RWPE2 (cell line): ENCODE data around the gene NPEPL1.

Experiments
- ATAC-seq: fragments of 200-7000 bp; cut with Tn5 transposase; 3 replicates; pipeline ENCODE4 v1.9.1; 2021; ENCODE audit warnings: low read depth
- DNase-seq: peaks from one replicate; pipeline ENCODE4 v3.0.0-alpha.2; 2020; ENCODE audit warnings: low spot score
- H3K27ac ChIP-seq: fragments of 450-650 bp; 2 replicates; pipeline ENCODE4 v1.5.1; 2017; ENCODE audit warnings: mild to moderate bottlenecking; ENCODE audit not compliant: poor library complexity, severe bottlenecking
- H3K27me3 ChIP-seq: fragments of 250-450 bp; sonication (Bioruptor Pico); 2 replicates; pipeline ENCODE4 v1.5.1; 2021; ENCODE audit warnings: mild to moderate bottlenecking, moderate library complexity; ENCODE audit not compliant: insufficient read depth, poor library complexity, severe bottlenecking
- H3K36me3 ChIP-seq: fragments of 250-450 bp; sonication (Bioruptor Pico); 2 replicates; pipeline ENCODE4 v1.5.1; 2020; ENCODE audit warnings: low read depth, mild to moderate bottlenecking, moderate library complexity
- H3K4me1 ChIP-seq: fragments of 250-450 bp; sonication (Bioruptor Pico); 2 replicates; pipeline ENCODE4 v1.5.1; 2021; ENCODE audit warnings: mild to moderate bottlenecking, moderate library complexity; ENCODE audit not compliant: insufficient read depth, poor library complexity, severe bottlenecking
- H3K4me3 ChIP-seq: fragments of 250-450 bp; sonication (Bioruptor Pico); 2 replicates; pipeline ENCODE4 v1.5.1; 2021; ENCODE audit warnings: mild to moderate bottlenecking, moderate library complexity; ENCODE audit not compliant: severe bottlenecking
- H3K9me3 ChIP-seq: fragments of 250-450 bp; sonication (Bioruptor Pico); 2 replicates; pipeline ENCODE4 v1.5.1; 2021; ENCODE audit warnings: mild to moderate bottlenecking, moderate library complexity; ENCODE audit not compliant: severe bottlenecking
- TF ChIP-seq, protein P1 (sequence below): fragments of 450-650 bp; IDR thresholded peaks from one replicate; pipeline ENCODE4 v1.5.1; 2017; ENCODE audit warnings: mild to moderate bottlenecking, moderate library complexity; ENCODE audit not compliant: poor library complexity, severe bottlenecking

The NPEPL1 gene

DNA sequence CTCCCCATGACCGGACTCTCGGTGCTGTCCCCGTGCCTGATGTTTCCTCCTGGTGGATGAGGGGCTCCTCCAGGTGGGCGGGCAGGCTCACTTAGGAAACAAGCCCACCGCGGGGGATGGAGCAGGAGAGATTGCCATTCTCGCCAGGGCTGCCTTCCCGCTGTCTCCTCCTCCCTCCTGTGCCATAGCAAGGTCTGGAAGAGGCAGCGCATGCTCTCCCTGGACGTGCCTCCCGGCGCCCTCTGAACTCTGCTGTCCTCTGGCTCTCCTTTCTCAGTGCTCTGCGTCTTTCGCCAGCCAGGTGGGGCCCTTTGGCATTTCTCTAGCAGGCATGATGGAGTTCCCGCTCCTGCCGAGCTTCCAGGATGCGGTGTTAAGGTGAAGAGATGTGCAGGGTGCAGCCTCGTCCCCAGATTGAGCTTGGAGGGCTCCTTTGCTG is 17.4 kb upstream of the NPEPL1 start:
- H3K27ac ChIP-seq = no peak overlapping the region
- H3K27me3 ChIP-seq = no peaks in the 10 kb centered on the region
- H3K36me3 ChIP-seq = peaks cover 98% of the 10 kb centered on the region
- ATAC-seq (no peak), DNase-seq (peak; percentile 79)
- TF ChIP-seq, protein P1, sequence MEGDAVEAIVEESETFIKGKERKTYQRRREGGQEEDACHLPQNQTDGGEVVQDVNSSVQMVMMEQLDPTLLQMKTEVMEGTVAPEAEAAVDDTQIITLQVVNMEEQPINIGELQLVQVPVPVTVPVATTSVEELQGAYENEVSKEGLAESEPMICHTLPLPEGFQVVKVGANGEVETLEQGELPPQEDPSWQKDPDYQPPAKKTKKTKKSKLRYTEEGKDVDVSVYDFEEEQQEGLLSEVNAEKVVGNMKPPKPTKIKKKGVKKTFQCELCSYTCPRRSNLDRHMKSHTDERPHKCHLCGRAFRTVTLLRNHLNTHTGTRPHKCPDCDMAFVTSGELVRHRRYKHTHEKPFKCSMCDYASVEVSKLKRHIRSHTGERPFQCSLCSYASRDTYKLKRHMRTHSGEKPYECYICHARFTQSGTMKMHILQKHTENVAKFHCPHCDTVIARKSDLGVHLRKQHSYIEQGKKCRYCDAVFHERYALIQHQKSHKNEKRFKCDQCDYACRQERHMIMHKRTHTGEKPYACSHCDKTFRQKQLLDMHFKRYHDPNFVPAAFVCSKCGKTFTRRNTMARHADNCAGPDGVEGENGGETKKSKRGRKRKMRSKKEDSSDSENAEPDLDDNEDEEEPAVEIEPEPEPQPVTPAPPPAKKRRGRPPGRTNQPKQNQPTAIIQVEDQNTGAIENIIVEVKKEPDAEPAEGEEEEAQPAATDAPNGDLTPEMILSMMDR = no peak
- H3K4me1 ChIP-seq = no peaks in the 10 kb centered on the region
- no peak overlapping the region for H3K4me3 ChIP-seq
- no peaks in the 10 kb centered on the region for H3K9me3 ChIP-seq

DNA sequence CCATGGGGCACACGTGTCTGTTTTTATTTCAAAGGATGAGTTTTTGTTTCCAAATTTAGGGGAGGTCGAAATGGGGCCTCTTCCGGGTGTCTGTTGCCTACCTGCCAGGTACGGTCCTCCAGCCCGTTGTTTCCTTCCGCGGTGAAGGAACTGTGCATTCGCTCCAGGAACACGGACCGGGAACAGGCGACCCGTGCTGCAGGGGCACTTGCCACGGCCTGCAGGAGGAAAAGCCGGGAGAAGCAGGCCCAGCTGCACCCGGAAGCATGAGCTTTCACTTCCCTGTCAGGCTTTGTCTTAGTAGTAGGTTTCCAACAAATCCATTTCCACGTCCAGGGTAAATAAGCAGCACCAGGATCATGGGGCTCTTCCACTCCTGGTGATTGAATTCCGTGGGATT is 17.0 kb upstream of the NPEPL1 start:
- peaks cover 97% of the 10 kb centered on the region for H3K36me3 ChIP-seq
- ATAC-seq (no peak), DNase-seq (peak; percentile 73)
- no peak overlapping the region for H3K27ac ChIP-seq
- H3K9me3 ChIP-seq = no peaks in the 10 kb centered on the region
- no peak overlapping the region for H3K4me3 ChIP-seq
- H3K4me1 ChIP-seq = no peaks in the 10 kb centered on the region
- no peaks in the 10 kb centered on the region for H3K27me3 ChIP-seq
- TF ChIP-seq, protein P1 = no peak

DNA sequence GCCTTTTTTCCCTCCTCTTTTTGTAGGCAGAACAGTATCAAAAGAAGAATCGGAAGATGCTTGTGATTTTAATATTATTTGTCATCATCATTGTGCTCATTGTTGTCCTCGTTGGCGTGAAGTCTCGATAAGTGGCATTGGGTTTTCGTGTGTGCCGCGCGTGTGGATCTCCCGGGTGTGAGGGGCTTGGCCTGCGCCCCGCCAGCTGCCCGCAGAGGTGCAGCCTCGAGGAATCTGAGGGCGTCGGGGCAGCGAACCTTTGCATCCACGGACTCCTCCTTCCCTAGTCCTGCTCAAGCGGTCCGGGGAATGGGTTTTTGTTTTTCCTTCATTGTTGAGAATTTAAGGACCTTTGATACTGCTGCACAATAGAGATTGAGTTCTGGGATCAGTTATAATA is 16.4 kb upstream of the NPEPL1 start:
- TF ChIP-seq, protein P1 = no peak
- Histone ChIP-seq H3K27ac (no peak overlapping the region), H3K27me3 (no peaks in the 10 kb centered on the region), H3K4me3 (no peak overlapping the region), H3K9me3 (no peaks in the 10 kb centered on the region), H3K36me3 (peaks cover 91% of the 10 kb centered on the region), H3K4me1 (no peaks in the 10 kb centered on the region)
- ATAC-seq (no peak), DNase-seq (peak; percentile 59)

DNA sequence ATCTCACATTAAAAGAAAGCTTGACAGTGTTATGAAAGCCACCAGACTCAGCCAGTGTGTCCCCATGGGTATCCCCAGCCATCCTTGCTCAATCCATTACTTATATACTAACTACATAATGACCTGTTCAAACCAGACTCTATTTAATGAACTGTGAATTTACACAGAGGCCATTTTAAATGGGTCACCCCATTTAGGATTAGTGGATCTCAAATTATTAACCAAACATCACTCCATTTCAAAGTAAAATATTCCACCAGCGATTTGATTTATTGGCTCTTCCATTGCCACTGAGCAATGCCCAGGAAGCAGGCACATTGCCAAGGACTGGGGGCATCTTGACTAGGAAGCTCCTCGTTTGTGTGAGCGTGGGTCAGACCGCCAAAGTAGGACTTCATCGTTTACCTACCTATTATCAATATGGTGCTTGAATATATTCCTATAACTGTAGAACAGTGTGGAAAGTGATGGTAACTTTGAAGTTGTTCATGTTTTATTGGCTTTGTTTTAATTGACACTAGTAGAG is 15.5 kb upstream of the NPEPL1 start:
- H3K27ac ChIP-seq = no peak overlapping the region
- no peak for ATAC-seq
- no peaks in the 10 kb centered on the region for H3K9me3 ChIP-seq
- DNase-seq = peak; percentile 67
- H3K4me1 ChIP-seq = no peaks in the 10 kb centered on the region
- TF ChIP-seq, protein P1 = no peak
- no peak overlapping the region for H3K4me3 ChIP-seq
- no peaks in the 10 kb centered on the region for H3K27me3 ChIP-seq
- H3K36me3 ChIP-seq = peaks cover 82% of the 10 kb centered on the region

DNA sequence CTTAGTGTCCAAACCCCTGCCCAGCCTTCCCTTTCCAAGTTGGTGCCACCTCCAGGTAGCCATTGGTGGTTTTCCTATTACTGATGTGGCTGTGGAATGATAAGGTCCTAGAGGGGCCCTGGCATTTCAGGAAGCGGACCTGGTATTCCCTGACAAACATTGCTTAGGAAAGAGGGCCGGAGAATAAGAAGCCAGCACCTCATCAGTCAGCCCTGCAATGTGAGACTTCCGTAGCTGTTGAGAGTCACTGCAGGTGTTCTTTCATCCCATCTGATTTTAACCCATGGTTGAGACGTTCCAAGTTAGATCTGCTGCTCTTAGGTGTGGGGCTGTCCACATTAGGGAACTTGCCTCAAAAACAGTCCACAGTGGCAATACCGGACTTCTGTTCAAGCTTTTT is 14.8 kb upstream of the NPEPL1 start:
- ATAC-seq = no peak
- peaks cover 78% of the 10 kb centered on the region for H3K36me3 ChIP-seq
- TF ChIP-seq, protein P1 = no peak
- no peaks in the 10 kb centered on the region for H3K27me3 ChIP-seq
- DNase-seq = peak; percentile 45
- H3K27ac ChIP-seq = no peak overlapping the region
- H3K4me3 ChIP-seq = no peak overlapping the region
- no peaks in the 10 kb centered on the region for H3K9me3 ChIP-seq
- H3K4me1 ChIP-seq = no peaks in the 10 kb centered on the region
